Measurements from ENCODE around the gene DEPDC5.

GRCh38 chr22:31874821-31875220, 121.0 kb downstream of the DEPDC5 start:
- TF ChIP-seq POLR2AphosphoS5 (IDR thresholded peaks at IDR 0.05; ENCODE audit: borderline replicate concordance, low read depth, low read length) (no peak), EZH2 (IDR thresholded peaks at IDR 0.05) (no peak)

All from SK-N-MC (cell line).